Peyer's patch (tissue), 4 donors: ENCODE data around the gene LGI1.
A peak's percentile ranks its signal among the peaks of the same experiment; 100 is the strongest.

Experiments used
- POLR2A ChIP-seq, 2 donors: fragments of 450-650 bp; IDR thresholded peaks; one replicate each; pipeline ENCODE4 v1.5.1; 2017; ENCODE audit warnings: antibody characterized with exemption in 2 of 2, mild to moderate bottlenecking in 2 of 2, moderate library complexity in 2 of 2
- TF ChIP-seq, protein P1 (sequence below), 6 experiments: fragments of 450-650 bp in 4 of 6; fragments of 200-600 bp in 2 of 6; sonication (generic) in 1 of 6; IDR thresholded peaks; one replicate each; pipeline ENCODE4 v1.5.1; 2017 to 2019; ENCODE audit warnings: antibody characterized with exemption in 6 of 6, mild to moderate bottlenecking in 3 of 6, moderate library complexity in 1 of 6

DNA sequence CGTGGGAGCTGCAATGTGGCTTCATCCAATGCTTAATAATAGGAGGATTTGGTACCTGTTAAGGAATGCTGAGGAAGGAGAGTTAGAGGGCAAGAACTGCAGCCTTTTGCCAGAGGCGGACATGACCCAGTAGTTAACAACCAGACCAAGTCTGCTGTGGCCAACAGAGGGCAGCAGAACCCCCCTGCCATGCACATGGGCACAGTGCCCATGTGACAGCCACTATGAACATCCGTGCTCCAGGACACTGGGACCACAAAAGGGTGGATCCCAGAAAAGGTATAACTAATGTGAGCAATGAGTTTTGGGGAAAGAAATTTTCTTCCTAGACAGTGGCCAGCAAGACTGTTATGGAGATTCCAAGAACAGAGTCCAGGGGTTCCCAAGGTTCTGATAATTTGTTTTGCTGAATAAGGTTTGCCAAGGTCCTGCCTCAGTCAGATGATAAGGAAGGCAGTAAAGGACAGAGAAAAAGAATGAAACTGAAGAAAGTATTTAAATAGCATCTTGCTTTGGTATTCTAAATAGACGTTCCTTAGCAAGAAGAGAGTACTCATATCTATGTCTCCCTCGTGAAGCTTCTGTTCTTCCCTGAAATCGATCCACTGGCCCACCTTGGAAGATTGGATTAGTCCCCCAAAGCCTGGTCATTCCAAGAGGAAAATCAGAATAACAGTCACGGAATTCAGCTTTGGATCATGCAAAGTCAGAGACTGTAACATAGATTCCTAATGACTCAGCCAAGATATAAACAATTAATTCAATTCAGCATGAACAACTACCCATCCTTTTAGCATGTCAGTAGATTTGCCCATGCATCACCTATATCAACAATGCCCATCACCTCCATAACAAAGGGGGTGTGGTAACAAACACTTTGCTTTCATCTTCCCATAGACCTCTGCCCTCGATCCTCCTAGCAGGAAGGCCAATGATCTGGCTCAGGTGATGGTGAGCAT lies 56.0 kb downstream of the LGI1 start:
- TF ChIP-seq POLR2A (IDR thresholded peaks at IDR 0.05), result no peak
- TF ChIP-seq, protein P1, sequence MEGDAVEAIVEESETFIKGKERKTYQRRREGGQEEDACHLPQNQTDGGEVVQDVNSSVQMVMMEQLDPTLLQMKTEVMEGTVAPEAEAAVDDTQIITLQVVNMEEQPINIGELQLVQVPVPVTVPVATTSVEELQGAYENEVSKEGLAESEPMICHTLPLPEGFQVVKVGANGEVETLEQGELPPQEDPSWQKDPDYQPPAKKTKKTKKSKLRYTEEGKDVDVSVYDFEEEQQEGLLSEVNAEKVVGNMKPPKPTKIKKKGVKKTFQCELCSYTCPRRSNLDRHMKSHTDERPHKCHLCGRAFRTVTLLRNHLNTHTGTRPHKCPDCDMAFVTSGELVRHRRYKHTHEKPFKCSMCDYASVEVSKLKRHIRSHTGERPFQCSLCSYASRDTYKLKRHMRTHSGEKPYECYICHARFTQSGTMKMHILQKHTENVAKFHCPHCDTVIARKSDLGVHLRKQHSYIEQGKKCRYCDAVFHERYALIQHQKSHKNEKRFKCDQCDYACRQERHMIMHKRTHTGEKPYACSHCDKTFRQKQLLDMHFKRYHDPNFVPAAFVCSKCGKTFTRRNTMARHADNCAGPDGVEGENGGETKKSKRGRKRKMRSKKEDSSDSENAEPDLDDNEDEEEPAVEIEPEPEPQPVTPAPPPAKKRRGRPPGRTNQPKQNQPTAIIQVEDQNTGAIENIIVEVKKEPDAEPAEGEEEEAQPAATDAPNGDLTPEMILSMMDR (IDR thresholded peaks at IDR 0.05), result peak in 4 of 6 experiments; percentile 51 to 68 (median 60)
